CD4-positive, alpha-beta T cell treated with Interleukin-15 for 1 hour (primary cell): ENCODE measurements around the gene STK11.

Experiments used
- DNase-seq: peaks from one replicate; pipeline ENCODE4 v3.0.0-alpha.2; 2020

STK11 gene

DNA sequence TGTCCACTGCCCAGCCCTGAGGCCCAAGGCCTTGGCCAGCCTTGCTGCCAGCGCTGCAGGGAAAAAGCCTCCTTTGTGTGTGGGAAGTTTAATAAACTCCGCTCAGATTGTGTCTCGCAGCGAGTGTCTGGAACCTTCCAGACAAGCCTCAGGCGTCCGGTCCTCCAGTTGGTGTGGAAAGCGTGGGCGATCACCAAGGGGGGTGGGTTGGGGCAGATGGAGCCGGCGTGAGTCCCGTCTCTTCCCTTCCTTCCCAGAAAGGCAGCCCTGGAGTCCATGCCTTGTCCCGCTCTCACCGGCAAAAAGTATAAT, 4.6 kb downstream of the STK11 start:
- DNase-seq: no peak

DNA sequence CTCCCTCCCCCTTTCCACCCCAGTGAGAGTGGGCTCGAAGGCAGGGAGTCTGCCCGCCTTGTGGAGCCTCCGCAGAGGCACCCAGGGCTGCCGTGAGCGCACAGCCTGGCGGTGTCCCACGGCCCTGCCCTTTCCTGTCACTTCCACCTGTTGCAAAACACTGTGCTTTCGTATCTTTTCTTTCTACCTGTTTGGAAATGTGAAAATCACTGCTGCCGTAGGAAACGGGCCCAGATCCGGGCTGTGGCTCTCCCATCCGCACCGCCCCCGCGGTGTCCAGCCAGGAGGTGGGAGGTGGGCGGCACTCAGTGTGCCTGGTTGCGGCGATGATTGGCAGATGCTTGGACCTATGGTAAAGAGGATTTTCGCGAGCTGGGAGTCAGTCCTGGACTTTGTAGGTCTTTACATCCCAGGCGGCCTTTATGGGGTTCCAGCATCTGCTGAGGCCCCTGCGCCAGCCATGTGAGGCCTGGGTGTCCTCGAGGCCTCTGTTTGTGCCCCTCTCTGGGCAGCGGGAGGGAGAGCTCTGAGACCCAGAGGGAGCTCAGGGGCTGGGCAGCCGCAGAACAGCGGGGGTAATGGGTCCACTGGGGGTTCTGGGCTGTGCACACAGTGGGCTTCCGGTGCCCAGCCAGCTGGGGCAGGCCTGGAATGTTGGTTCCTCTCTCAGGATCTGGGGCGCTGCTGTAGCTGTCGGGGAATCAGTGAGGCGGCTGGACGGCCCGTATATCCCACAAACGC, 6.1 kb downstream of the STK11 start:
- no peak for DNase-seq

GRCh38 chr19:1213391-1214286, 8.1 kb downstream of the STK11 start:
- peak; percentile 82 for DNase-seq

DNA sequence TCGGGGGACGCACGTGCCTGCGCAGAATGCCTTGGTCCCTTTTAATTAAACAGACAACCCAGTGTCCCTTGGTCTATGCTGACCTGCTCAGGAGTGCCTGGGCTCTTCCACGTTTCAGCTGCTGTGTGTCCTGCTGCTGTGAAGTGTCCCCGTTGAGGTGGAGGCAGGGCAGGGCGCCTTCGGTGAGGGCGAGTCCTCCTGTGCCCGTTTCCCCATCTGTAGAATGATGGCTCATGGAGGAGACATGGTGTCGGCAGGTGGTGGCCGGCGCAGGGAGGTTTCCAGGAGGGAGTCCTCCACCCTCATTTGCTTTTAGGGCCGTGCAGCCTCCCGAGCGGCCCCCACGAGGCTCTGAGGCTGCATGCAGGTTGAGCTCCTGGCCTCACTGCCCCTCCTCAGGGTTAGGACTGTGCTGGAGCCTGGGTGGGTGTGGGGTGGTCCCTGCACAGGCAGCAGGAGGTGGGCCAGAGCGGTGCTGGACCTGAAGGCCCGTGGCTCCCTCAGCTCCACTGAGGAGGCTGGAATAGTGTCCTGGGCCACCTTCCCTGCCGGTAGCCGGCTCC, 8.8 kb downstream of the STK11 start:
- no peak for DNase-seq

DNA sequence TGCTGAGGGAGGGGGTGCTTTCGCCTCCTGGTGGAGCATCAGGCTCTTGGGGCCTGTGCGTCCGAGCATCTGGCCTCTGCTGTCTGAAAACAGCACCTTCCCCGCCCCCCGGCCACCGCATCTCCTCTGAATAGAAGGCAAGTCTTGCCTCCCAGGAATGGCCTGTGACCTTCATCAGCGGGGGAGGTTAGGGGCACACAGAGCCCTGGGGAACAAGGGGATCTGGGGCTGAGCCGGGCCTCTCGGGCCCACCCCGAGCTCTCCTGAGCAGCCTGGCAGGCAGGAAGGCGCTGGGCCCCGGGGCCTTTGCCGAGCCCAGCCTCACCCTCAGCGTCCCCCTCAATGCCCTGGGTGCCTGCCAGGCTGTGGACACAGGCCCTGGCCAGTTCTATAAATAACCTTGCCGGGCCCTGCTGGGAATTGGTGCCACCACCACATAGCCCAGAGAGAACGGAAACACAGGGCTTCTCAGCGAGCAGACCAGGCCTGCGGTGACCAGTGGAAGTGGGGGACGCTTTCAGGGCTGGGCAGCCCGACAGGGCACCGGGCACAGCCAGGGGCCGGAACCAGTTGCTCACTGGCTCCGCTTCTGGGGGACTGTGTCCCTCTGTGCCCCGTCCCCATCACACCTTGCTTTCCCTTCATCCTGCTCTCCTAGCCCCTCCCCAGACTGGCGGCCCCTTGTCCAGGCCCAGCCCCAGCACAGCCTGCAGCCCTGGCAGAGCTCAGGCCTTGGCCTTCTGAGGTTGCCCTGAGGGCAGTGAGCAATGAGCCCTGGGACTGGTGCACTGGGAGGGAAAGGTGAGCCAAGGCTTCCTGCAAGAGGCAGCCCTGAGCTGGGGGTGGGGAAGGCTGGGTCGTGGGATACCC, 9.5 kb downstream of the STK11 start:
- DNase-seq: no peak

DNA sequence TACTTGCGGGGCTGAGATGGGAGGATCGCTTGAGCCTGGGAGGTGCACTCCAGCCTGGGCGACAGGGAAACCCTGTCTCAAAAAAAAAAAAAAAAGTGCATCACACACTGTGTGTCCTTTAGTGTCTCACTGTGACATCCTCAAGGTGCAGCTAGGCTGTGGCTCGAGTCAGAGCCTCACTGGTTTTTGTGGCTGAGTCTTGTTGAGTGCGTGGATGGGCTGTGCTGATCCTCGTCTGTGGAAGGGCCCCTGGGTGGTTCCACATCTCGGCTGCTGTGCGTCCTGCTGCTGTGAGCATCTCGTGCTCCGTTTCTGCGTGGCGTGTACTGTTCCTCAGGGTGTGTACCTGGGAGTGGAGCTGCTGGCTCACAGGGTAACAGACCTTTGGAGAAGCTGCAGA, 11.2 kb downstream of the STK11 start:
- DNase-seq: no peak

GRCh38 chr19:1217366-1217765, 11.8 kb downstream of the STK11 start:
- DNase-seq: no peak

DNA sequence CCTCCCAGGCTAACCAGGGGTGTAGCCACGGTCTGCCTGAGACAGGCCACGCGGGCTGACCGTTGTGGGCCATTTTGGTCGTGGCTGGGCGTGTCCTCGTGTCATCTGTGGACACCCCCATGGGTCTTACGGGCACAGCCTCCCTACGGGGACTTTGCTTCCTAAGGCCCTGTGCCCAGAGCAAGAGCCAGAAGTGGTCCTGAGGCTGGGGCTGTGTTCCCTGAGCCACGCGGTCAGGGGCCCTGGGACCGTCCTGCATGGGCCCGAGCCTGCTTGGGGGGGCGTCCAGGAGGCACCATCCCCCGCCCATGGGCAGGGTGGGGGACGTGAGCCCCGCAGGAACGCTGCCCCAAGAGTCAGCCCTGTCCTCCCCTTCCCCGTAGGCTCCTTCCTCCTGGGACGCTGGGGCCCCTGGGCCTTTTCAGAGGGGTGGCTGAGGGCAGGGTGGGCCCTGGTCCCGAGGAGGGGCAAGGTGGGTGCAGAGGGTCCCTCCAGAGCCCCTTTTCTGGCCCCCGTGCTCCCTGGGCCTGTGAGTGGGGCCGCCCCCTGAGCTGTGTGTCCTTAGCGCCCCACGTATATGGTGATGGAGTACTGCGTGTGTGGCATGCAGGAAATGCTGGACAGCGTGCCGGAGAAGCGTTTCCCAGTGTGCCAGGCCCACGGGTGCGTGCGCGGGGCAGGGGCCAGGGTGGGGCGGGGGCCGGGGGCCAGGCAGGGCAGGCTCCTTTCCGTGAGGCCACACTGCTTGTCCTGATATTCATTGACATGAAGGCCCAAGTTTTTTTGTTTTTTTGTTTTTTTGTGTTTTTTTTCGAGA, 13.4 kb downstream of the STK11 start:
- no peak for DNase-seq

DNA sequence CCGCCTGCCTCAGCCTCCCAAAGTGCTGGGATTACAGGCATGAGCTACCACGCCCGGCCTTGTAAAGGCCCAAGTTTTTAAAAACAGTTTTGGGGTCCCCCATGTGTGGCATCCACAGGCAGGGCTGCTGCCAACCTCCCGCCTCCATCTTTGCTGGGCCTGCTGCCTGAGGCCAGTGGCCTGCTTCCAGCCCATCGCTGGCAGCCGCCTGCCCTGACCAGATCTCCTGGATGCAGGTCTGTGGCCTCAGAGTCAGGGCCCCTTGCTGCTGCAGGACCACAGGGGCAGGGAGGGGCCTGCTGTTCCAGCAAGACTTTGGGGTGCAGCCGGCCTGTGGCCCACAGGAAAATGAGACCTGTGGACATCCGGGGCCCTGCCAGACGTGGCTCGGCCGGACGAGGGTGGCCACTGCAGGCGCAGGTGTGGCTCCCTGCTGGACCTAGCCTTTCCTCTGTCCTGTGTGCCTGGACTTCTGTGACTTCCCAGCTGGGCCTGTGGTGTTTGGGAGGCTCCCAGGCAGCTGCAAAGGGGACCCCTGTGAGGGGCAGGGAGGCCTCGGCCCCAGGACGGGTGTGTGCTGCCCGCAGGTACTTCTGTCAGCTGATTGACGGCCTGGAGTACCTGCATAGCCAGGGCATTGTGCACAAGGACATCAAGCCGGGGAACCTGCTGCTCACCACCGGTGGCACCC, 14.4 kb downstream of the STK11 start:
- no peak for DNase-seq

- DNase-seq: no peak
Observed at GRCh38 chr19:1220477-1220930, 14.9 kb downstream of the STK11 start.

DNA sequence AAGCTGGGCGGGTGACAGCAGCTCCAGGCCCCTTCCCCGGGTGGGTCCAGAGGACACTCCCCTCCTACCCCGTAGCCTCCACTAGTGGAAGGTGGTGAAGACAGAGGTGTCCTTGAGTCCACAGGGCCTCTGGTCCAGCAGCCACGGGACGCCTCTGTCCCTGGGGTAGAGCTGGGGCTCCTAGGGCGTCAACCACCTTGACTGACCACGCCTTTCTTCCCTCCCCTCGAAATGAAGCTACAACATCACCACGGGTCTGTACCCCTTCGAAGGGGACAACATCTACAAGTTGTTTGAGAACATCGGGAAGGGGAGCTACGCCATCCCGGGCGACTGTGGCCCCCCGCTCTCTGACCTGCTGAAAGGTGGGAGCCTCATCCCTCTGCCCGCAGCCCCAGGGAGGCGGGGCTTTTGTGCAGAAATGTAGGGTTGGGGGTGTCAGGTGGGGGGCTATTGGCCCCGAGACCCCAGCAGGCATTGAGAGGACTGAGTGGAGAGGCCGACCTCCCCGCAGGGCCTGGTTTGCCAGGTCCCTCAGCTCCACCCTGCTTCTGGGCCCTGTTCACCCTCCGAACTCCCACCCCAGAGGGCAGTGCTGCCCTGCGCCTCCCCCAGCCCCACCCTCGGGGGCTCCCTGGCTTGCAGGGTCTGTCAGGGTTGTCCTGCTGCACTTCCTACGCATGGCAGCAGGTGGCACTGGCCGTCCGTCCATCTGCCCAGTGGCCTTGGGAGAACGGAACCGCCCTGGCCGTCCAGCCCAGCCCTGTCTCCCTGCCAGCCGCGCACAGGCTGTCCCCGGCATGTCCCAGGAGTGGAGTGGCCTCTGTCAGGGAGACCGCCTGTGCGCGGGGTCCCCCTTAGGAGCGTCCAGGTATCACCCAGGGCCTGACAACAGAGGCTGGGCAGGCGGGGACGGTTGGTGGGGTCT, 15.7 kb downstream of the STK11 start:
- no peak for DNase-seq

DNA sequence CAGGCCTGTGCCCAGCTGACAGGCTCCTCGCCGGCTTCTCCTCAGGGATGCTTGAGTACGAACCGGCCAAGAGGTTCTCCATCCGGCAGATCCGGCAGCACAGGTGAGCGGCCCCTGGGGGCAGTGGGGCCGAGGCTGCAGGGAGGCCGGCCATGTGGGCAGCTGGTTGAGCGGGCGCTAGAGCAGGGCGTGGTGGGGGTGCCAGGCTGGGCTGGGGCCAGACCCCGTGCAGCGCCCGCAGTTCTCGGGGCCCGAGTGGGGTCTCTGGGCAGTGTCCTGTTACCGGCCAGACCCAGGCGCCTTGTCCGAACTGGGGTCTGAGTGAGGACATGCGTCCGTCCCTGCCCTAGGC, 16.3 kb downstream of the STK11 start:
- DNase-seq: no peak

DNA sequence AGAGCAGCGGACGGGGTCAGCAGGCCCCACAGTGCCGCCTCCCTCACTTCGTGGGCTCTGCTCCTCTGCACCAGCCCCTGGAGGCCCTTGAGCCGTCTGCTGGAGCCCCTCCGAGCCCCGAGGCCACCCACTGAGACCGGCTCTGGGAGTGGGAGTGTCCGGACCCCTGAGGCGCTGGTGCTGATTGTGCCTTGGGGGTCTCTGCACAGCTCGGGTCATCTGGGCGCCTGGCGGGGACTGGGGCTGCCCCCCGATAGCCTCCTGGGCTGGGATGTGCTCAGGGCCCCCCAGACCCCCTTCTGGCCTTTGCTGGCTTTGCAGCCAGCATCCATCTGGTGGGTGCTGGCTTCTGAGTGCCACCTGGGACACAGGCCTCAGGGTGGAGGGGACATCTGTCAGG, 16.8 kb downstream of the STK11 start:
- no peak for DNase-seq

DNA sequence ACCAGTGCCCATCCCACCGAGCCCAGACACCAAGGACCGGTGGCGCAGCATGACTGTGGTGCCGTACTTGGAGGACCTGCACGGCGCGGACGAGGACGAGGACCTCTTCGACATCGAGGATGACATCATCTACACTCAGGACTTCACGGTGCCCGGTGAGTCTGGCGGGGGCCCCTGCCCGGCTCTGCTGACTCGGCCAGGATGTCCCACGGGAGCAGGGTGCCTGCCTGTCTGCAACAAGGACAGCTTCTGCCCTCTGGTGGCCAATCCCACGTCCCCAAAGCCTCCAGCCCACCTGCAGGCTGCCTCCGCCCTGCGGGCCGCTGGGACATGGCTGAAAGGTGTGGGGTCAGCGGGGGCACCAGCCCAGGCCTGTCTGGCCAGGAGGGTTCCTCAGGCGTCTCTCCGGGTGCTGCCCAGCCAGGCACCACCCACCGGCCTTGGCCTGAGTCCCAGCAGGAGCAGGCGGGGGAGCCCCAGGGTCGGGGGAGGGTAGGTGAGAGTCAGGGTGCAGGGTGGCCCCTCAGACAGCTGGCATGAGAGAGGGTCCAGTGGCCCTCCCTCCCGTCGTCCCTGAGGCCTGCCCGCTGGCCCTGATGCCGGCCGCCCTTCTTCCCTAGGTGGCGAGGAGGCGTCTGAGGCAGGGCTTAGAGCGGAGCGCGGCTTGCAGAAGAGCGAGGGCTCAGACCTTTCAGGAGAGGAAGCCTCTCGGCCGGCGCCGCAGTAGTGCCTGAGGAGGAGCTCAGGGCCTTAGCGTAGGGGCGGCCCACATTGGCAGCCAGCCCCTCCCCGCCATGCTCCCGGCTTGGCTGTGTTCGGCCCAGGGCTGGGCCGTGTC, 17.7 kb downstream of the STK11 start:
- DNase-seq: no peak

DNA sequence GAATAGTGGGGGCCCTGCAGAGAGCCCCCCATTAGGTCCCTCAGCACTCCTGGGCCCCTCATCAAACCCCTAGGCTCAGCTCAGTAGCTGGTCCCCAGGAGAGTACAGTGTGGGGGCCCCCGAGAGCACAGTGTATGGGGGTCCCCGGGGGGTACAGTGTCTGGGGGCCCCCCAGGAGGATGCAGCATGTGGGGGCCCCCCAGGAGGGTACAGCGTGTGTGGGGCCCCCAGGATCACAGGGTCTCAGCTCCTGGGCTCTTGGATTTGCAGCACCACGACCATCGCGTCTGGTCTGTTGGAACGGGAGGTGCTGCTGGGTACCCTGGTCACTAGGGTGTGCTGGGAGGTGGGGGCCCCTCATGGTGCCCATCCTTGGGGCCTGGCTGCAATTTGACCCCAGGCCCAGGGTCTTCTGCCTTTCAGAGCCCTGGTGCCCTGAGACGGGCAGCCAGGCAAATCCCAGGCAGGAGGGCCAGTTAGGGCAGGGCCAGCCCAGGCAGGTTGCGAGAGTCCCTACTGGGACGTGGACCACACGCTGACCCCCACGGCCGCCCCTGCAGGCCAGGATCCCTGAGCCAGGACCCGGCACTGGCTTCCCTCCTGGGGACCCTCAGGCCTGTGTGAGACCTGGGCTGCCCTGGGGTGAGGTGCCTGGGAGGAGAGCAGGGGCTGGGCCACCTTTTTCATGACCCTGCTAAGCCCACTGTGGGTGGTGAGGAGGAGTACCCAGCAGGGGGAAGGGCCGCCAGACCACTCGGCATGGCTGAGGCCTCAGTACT, 18.7 kb downstream of the STK11 start:
- DNase-seq: no peak

DNA sequence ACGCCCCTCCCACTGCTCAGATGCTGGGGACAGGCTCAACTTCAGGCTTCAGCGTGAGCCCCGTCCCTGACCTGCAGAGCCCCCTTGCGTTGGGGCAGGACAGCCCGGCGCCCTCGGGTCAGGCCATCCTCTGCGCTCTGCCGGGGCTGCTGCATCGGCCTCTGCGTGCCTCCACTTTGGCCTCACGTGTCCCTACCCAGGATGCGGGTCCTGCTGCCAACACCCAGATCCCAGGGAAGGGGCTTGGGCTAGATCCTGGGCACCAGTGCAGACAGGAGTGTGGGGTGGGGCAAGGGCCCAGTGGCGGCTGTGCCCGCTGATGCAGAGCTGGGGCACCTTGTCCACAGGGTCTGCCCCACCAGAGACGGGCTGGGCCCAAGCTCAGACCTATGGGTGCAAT, 19.3 kb downstream of the STK11 start:
- DNase-seq: no peak

DNA sequence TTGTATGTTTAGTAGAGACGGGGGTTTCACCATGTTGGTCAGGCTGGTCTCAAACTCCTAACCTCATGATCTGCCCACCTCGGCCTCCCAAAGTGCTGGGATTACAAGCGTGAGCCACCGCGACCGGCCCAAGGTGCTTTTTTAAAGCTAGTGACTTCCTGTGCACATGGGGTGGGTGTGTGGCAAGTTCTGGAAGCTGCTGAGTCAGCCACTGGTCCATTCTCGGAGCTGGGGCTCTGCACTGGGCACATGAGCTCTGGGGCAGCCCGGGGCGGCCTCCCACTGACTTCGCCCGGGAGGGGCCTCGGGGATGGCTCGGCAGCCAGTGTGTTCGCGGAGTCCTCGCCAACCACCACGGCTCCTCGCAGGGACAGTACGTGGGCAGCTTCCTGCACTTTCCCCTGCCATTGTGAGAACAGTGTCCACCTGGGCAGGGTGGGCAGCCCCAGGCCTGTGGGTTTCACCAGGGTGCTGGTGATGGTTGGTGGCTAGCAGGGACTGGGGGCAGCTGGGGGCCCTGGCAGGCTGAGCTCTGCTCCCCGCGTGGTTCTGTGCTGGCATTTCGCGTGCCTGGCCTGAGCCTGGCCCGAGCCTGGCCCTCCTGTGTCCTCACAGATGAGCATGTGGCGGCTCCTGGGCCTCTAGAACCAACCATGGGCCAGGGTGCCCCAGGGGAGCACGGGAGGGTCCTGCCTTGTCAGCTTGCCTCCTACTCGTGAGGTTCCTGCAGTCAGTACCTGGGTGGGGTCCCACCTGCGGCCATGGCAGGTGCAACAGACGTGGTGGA, 20.1 kb downstream of the STK11 start:
- no peak for DNase-seq

DNA sequence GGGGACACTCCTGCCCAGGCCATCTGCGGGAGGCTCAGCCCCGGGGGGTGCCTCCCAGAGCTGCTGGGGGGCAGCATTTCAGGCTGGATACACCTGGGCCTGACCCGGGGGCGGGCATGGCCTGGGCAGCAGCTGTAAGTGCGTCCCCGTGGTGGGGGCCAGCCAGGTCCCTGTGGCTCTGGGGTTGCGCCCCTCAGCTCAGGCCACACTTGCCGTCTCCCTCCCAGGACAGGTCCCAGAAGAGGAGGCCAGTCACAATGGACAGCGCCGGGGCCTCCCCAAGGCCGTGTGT, 20.6 kb downstream of the STK11 start:
- no peak for DNase-seq
